Adrenal gland (tissue), 12 donors: ENCODE data around the gene VSIG4. TPM values are rescaled to one million over a fixed set of nuclear protein-coding genes. Genes with fewer than 3 reads are reported as not detected.
"Not testable (repeated sequence)": the region's sequence is repeated elsewhere in the genome, so short reads cannot be mapped to it uniquely, and the experiment has no call there.

ENCODE experiments used
- DNase-seq, 7 donors: peaks; one replicate each; pipeline ENCODE4 v3.0.0-alpha.2; 2019 to 2020
- H3K27ac ChIP-seq, 5 donors: fragments of 200-600 bp; sonication (generic) in 4 of 5; 1 replicate in 3 of 5; 2 replicates in 2 of 5; pipeline versions ENCODE4 v1.5.1 to v1.8.0; 2016 to 2020; ENCODE audit warnings: mild to moderate bottlenecking in 1 of 5
- H3K27me3 ChIP-seq: fragments of 200-600 bp; 2 replicates; pipeline ENCODE4 v1.8.0; 2021
- H3K36me3 ChIP-seq, 2 donors: fragments of 200-600 bp; replicated peaks in 1 of 2; 1 replicate in 1 of 2; 2 replicates in 1 of 2; pipeline versions ENCODE4 v1.5.1 to v1.8.0; 2018 to 2022
- H3K4me1 ChIP-seq, 2 donors: fragments of 200-600 bp; replicated peaks in 1 of 2; 1 replicate in 1 of 2; 2 replicates in 1 of 2; pipeline versions ENCODE4 v1.5.1 to v1.8.0; 2018 to 2021
- H3K4me3 ChIP-seq, 4 donors: fragments of 200-600 bp; sonication (generic) in 3 of 4; one replicate each; pipeline ENCODE4 v1.5.1; 2016 to 2018
- H3K9me3 ChIP-seq, 3 donors: fragments of 200-600 bp; sonication (generic) in 1 of 3; replicated peaks in 1 of 3; 1 replicate in 2 of 3; 2 replicates in 1 of 3; pipeline versions ENCODE4 v1.5.1 to v1.8.0; 2016 to 2021
- CTCF ChIP-seq, 6 experiments: fragments of 450-650 bp in 4 of 6; fragments of 200-600 bp in 2 of 6; sonication (generic) in 1 of 6; IDR thresholded peaks; 1 replicate in 5 of 6; 2 replicates in 1 of 6; pipeline versions ENCODE4 v1.5.1 to v1.8.0; 2016 to 2021; ENCODE audit warnings: antibody characterized with exemption in 6 of 6, mild to moderate bottlenecking in 2 of 6, moderate library complexity in 1 of 6
- POLR2A ChIP-seq, 2 donors: fragments of 450-650 bp; IDR thresholded peaks; one replicate each; pipeline ENCODE4 v1.6.1; 2017; ENCODE audit warnings: antibody characterized with exemption in 2 of 2, mild to moderate bottlenecking in 2 of 2, moderate library complexity in 1 of 2
- WGBS, 4 donors: extraction: QIAGEN DNeasy Blood & Tissue Kit in 2 of 4; methylation state at CpG; one replicate each; pipeline versions ENCODE4 v1.1.5 to v1.1.7; 2013 to 2017; 5-methylcytosine and 5-hydroxymethylcytosine counted together
- intact Hi-C, 2 donors: fragments of 100-400 bp; cut with DNase I; formaldehyde crosslinking; loops; one replicate each; pipeline versions ENCODE4 v1.14.1 to v1.15.0; 2022 to 2023
- polyA plus RNA-seq, 3 donors: library from polyadenylated mRNA; stranded (reverse); fragments of 200-250 nt in 2 of 3; fragments of 350-450 nt in 1 of 3; fragmentation: Illumina TruSeq in 1 of 3; extraction: RNeasy Lipid Tissue Mini Kit (QIAGEN cat#74804) in 1 of 3; gene quantifications; one replicate each; pipeline ENCODE4 v1.2.3, GENCODE V29; 2013 to 2014
- total RNA-seq, 9 donors: library from RNA; depleted of rRNA in 4 of 9; stranded (reverse); fragments of >200 nt in 4 of 9; fragments of 120-200 nt in 1 of 9; fragmentation: NEBNext Ultra II Directional in 1 of 9; extraction: Animal tissue kit (Norgen Biotek cat#: 25700) in 1 of 9; gene quantifications; one replicate each; pipeline versions ENCODE4 v1.1.0 to v1.2.4, GENCODE V29; 2013 to 2023
- donor health status: healthy with polysubstance abuse.
- donor health status: Bipolar disorder and iron deficiency.
- donor health status: DM: yes; HTN: yes; CAD: no.
- donor health status: DM: no; HTN: no; CAD: no.
- donor health status: DM: no; HTN: no; CAD: no.
- donor health status: DM: yes; HTN: yes; CAD: no.

VSIG4 gene
- total and polyA plus RNA-seq, 12 donors: 9.9 to 609 (median 163) TPM

DNA sequence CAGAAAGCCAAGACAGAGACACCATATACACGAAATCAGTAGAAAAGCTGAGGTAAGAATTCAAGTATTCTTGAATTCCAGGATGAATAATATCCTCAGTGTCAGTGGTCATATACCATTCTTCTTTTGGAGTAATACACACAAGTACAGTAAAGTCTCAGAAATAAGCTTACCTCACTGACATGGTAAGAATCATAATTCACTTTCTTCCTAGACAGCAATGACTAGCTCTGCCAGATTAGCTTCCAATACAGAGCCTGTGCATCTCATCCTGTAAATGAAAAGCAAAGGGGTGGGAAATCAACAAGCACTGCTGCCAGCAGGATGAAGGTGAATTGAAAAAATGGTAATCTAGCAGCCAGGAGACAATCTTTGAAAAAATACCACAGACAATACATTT is 31.2 kb upstream of the VSIG4 start:
- no peak overlapping the region for H3K4me3 ChIP-seq

GRCh38 chrX:66064261-66064660 is 24.4 kb upstream of the VSIG4 start:
- no peaks in the 10 kb centered on the region for H3K36me3 ChIP-seq
- 55 to 74% (median 64%) methylated on average over 2 to 4 of the region's 4 CpGs for WGBS, 4 donors

More for the DNA sequence above, 31.2 kb upstream of the VSIG4 start:
- H3K27me3 ChIP-seq: no peaks in the 10 kb centered on the region
- WGBS, 4 donors: 21 to 33% (median 28%) methylated on average over 1 of the region's 1 CpG
- H3K36me3 ChIP-seq: no peaks in the 10 kb centered on the region
- H3K9me3 ChIP-seq: no peaks in the 10 kb centered on the region
- no peak for TF ChIP-seq POLR2A (IDR thresholded peaks at IDR 0.05)
- no peak for TF ChIP-seq CTCF (IDR thresholded peaks at IDR 0.05)
- no peak overlapping the region for H3K27ac ChIP-seq
- intact Hi-C loops: no loop called here
- no peak for DNase-seq
- no peaks in the 10 kb centered on the region for H3K4me1 ChIP-seq

DNA sequence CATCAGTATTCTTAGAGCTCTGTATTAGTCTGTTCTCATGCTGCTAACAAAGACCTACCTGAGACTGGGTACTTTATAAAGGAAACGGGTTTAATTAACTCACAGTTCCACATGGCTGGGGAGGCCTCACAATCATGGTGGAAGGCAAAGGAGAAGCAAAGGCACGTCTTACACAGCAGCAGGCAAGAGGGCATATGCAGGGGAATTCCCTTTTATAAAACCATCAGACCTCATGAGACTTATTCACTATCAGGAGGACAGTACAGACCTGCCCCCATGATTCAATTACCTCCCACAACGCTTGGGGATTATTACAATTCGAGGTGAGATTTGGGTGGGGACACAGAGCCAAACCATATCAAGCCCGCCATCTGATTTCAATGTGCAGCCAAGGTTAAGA is 17.1 kb upstream of the VSIG4 start:
- WGBS, 4 donors: 56 to 70% (median 66%) methylated on average over 4 to 5 of the region's 5 CpGs
- H3K27ac ChIP-seq, H3K4me1 ChIP-seq, DNase-seq, intact Hi-C loops, H3K36me3 ChIP-seq, H3K9me3 ChIP-seq, H3K4me3 ChIP-seq: not testable (repeated sequence)
- H3K27me3 ChIP-seq: peaks cover 16% of the 10 kb centered on the region

More at GRCh38 chrX:66064261-66064660, 24.4 kb upstream of the VSIG4 start:
- intact Hi-C loops: no loop called here
- no peaks in the 10 kb centered on the region for H3K4me1 ChIP-seq
- H3K27ac ChIP-seq: no peak overlapping the region
- TF ChIP-seq CTCF (IDR thresholded peaks at IDR 0.05) (no peak), POLR2A (IDR thresholded peaks at IDR 0.05) (no peak)
- no peak for DNase-seq
- peaks cover 19% of the 10 kb centered on the region for H3K27me3 ChIP-seq
- H3K4me3 ChIP-seq: no peak overlapping the region
- H3K9me3 ChIP-seq: no peaks in the 10 kb centered on the region

DNA sequence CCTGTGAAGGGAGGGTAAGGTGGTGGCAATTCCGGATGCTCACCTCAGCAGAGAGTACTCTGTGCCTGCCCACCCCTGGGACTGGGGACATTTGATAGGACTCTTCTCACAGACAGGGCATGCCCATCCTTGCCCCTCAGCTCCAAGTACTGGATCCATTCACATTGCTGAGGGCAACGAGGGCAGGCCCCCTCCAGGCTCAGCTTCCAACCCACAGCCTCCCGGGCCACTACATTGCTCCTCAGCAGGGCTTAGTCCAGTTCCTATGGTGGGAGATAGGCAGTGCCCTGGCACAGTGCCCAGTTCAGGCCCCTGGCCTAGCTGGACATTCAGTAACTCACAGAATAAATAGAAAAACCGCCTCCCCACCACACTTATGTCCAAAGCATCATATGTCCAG is 15.1 kb upstream of the VSIG4 start:
- H3K9me3 ChIP-seq: no peaks in the 10 kb centered on the region
- no peak overlapping the region for H3K4me3 ChIP-seq
- no peak for DNase-seq
- peaks cover 16% of the 10 kb centered on the region for H3K27me3 ChIP-seq
- no peaks in the 10 kb centered on the region for H3K4me1 ChIP-seq
- H3K36me3 ChIP-seq: no peaks in the 10 kb centered on the region
- TF ChIP-seq POLR2A (IDR thresholded peaks at IDR 0.05): no peak
- TF ChIP-seq CTCF (IDR thresholded peaks at IDR 0.05): no peak
- H3K27ac ChIP-seq: no peak overlapping the region
- WGBS, 4 donors: 53 to 70% (median 65%) methylated on average over 1 to 4 of the region's 4 CpGs
- intact Hi-C loops: no loop called here

DNA sequence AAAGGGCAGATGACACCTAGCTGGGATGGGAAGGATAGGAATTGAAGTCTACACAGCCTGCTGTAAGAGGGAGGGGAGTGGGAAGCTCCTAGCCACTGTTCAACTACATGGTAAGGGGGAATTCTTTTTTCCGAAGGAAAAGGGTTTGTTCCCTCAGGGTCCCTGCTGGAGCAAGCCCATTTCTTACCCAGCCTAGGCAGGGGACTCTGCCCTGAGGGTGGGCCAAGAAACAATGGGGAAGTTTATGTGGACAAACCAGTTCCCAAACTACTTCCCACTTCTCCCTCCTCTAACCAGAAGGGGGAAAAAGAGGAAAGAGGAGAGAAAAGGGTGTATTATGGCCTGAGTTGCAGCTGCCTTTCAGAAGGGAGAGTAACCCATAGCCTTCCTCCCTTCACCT is 13.5 kb upstream of the VSIG4 start:
- WGBS, 4 donors: 57 to 63% (median 60%) methylated on average over 1 of the region's 1 CpG; no CpG with 5 or more reads in 1 of the 4 donors
- intact Hi-C loops: no loop called here
- DNase-seq: no peak
- H3K36me3 ChIP-seq: no peaks in the 10 kb centered on the region
- H3K4me1 ChIP-seq: no peaks in the 10 kb centered on the region
- TF ChIP-seq POLR2A (IDR thresholded peaks at IDR 0.05) (no peak), CTCF (IDR thresholded peaks at IDR 0.05) (no peak)
- H3K27me3 ChIP-seq: peaks cover 16% of the 10 kb centered on the region
- H3K4me3 ChIP-seq: no peak overlapping the region
- H3K27ac ChIP-seq: peak overlapping the region in 1 of 5 donors; percentile 49
- H3K9me3 ChIP-seq: no peaks in the 10 kb centered on the region
